Measurements from ENCODE around the gene KIFC3.
A peak's percentile ranks its signal among the peaks of the same experiment; 100 is the strongest.
"Not testable (repeated sequence)": the region's sequence is repeated elsewhere in the genome, so short reads cannot be mapped to it uniquely, and the experiment has no call there.

The KIFC3 gene

GRCh38 chr16:57724531-57724930 is 77.8 kb downstream of the KIFC3 start:
- DNase-seq (ENCODE audit: low spot score) = no peak

GRCh38 chr16:57723170-57723569 is 79.1 kb downstream of the KIFC3 start:
- DNase-seq (ENCODE audit: low spot score) = no peak

GRCh38 chr16:57722651-57723050 is 79.6 kb downstream of the KIFC3 start:
- no peak for DNase-seq (ENCODE audit: low spot score)

- DNase-seq (ENCODE audit: low spot score) = no peak
These were observed 80.1 kb downstream of the KIFC3 start for GRCh38 chr16:57722210-57722499.

DNA sequence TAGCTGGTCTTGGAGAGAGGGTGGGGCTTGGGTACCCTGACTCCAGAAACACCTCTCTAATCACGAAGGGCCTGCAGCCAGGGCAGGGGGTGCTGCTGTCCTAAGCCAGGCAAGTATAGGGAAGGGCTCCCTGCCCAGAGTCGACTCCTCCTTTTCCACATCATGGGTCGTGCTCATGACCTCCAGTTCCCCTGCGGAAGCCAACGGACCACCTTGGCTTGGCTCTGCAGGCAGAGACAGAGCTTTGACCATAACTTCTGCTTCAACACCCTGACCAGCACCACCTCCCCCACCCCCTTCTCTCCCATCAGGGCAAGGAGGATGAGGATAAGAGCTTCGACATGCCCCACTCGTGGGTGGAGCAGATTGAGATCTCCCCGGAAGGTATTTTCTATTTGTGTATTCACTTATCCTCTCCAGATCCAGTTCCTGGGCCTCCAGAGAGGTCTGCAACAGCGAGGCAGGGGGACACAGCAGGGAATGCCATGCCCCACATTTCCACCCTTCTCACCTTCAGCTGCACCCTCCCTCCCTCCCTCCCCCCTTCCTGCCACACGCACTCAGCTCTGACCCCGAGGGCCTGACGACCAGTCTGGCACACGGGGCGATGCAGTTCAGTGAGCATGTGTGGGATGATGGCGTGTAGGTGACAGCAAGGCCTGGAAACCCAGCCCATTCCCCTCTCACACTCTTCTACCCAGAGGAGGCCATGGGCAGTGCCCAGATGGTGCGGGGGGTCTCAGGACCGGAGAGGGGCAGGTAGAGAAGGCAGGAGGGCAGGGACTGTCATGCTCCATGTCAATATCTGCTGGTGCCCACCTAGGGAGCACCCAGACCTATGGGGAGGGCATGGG is 80.7 kb downstream of the KIFC3 start:
- DNase-seq (ENCODE audit: low spot score) = no peak

GRCh38 chr16:57720142-57720575 is 82.1 kb downstream of the KIFC3 start:
- peak; percentile 60 for DNase-seq (ENCODE audit: low spot score)

DNA sequence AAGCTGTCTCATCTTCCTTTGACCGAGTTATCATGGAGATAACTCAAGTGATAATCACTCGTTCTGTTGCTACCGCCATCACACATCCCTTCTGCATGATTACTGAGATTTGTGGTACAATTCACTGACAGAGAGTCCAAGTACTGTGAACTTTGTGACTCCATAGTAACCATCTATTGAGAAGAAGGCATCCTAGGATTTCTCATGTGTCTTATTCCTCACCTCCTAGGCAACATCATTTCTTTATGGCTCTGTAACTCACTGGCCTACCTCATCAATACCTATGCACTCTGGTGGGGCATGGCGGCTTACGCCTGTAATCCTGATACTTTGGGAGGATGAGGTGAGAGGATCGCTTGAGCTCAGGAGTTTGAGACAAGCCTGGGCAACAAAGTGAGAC is 88.2 kb downstream of the KIFC3 start:
- DNase-seq (ENCODE audit: low spot score) = no peak

GRCh38 chr16:57713596-57713995 is 88.7 kb downstream of the KIFC3 start:
- no peak for DNase-seq (ENCODE audit: low spot score)

DNA sequence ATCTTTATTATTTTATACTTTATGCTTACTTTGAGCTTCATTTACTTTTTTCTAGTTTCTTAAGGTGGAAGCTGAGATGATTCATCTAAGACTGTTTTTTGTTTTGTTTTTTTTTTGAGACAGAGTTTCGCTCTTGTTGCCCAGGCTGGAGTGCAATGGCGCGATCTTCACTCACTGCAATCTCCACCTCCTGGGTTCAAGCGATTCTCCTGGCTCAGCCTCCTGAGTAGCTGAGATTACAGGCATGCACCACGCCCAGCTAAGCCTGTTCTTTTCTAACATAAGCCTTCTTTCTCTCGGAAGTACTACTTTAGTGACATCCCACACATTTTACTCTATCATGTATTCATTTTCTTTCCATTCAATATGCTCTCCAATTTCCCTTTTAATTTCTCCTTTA is 89.7 kb downstream of the KIFC3 start:
- not testable (repeated sequence) for DNase-seq (ENCODE audit: low spot score)

- no peak for DNase-seq (ENCODE audit: low spot score)
These were observed 90.3 kb downstream of the KIFC3 start for GRCh38 chr16:57711993-57712392.

GRCh38 chr16:57711346-57711745 is 90.9 kb downstream of the KIFC3 start:
- DNase-seq (ENCODE audit: low spot score) = no peak

GRCh38 chr16:57709663-57710062 is 92.6 kb downstream of the KIFC3 start:
- DNase-seq (ENCODE audit: low spot score) = no peak

Small RNAs within 50 kb of the gene (small RNA-seq; reads per million reads assigned to genes)
- gene MIR6772 (0 reads per million in 2 experiments), gene RNU6-20P (0 reads per million in 2 experiments)
